Suprapubic skin (tissue), 4 donors: ENCODE results near the gene GHRH.

ENCODE experiments used
- CTCF ChIP-seq, 2 donors: fragments of 200-600 bp in 1 of 2; fragments of 450-650 bp in 1 of 2; sonication (generic) in 1 of 2; IDR thresholded peaks; one replicate each; pipeline ENCODE4 v1.5.1; 2016 to 2019; ENCODE audit warnings: antibody characterized with exemption in 2 of 2, mild to moderate bottlenecking in 1 of 2, moderate library complexity in 1 of 2
- EP300 ChIP-seq: sonication (generic); formaldehyde crosslinking; IDR thresholded peaks from one replicate; pipeline ENCODE4 v1.6.1; 2017; ENCODE audit warnings: antibody characterized with exemption
- POLR2A ChIP-seq, 2 donors: fragments of 450-650 bp; IDR thresholded peaks; one replicate each; pipeline ENCODE4 v1.6.1; 2017; ENCODE audit warnings: antibody characterized with exemption in 2 of 2, mild to moderate bottlenecking in 2 of 2, moderate library complexity in 2 of 2
- POLR2AphosphoS5 ChIP-seq, 3 donors: sonication (generic); formaldehyde crosslinking; IDR thresholded peaks; one replicate each; pipeline ENCODE4 v1.6.1; 2017; ENCODE audit warnings: antibody characterized with exemption in 3 of 3

GRCh38 chr20:37230200-37230599, 31.4 kb downstream of the GHRH start:
- TF ChIP-seq CTCF (IDR thresholded peaks at IDR 0.05) = no peak
- TF ChIP-seq POLR2A (IDR thresholded peaks at IDR 0.05) = no peak
- TF ChIP-seq POLR2AphosphoS5 (IDR thresholded peaks at IDR 0.05) = no peak
- TF ChIP-seq EP300 = no peak
